Measurements from ENCODE around the gene ZNF492.

The ZNF492 gene

DNA sequence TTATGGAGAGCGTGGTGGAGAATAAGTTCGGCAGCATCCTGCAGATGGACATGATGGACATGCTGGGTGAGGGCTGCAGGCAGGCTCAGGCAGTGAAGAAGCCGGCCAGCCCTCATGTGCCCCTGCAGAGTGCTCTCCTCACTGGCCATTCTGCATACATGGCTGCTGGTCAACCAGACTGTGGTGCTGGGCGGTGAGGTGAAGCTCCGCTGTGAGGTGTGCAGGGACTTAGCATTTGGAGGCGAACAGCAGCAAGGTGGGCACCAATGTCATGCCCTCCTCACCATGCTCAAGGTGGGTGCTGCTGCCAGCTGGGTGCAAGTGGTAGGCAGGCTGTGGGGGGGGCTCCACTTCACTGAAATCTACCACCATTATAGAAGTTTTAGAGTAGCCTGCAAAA is 5.7 kb upstream of the ZNF492 start:
- TF ChIP-seq, protein P1, sequence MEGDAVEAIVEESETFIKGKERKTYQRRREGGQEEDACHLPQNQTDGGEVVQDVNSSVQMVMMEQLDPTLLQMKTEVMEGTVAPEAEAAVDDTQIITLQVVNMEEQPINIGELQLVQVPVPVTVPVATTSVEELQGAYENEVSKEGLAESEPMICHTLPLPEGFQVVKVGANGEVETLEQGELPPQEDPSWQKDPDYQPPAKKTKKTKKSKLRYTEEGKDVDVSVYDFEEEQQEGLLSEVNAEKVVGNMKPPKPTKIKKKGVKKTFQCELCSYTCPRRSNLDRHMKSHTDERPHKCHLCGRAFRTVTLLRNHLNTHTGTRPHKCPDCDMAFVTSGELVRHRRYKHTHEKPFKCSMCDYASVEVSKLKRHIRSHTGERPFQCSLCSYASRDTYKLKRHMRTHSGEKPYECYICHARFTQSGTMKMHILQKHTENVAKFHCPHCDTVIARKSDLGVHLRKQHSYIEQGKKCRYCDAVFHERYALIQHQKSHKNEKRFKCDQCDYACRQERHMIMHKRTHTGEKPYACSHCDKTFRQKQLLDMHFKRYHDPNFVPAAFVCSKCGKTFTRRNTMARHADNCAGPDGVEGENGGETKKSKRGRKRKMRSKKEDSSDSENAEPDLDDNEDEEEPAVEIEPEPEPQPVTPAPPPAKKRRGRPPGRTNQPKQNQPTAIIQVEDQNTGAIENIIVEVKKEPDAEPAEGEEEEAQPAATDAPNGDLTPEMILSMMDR (IDR thresholded peaks at IDR 0.05): no peak

DNA sequence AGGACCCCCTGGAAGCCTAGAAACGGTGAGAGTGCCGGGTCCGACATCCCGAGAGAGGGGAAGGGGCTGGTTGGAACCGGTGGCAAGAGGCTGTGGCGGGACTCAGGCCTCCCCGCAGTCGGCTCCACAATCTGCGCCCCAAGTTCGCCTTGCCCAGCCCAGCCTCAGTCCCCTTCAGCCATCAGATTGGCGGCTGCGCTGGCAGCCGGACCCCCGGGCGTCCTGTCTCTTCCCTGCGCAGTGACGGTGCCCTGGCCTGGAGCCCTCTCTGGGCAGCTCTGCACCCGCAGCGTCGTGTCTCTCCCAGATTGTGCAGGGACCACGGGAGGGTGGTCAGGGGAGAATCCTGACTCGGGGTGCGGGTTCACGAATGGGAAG is 315 bp downstream of the ZNF492 start:
- TF ChIP-seq, protein P1 (IDR thresholded peaks at IDR 0.05): no peak

GRCh38 chr19:22708983-22709382 is 74.9 kb downstream of the ZNF492 start:
- TF ChIP-seq, protein P1 (IDR thresholded peaks at IDR 0.05): no peak
